SK-N-SH (cell line): Measurements from ENCODE around the gene IGFBP7.

Experiments
- EP300 ChIP-seq, 2 experiments: IDR thresholded peaks; 2 replicates each; pipeline versions ENCODE4 v1.4.0 to v1.6.1; 2012; ENCODE audit warnings: borderline replicate concordance in 1 of 2, low read depth in 1 of 2, low read length in 1 of 2
- TEAD4 ChIP-seq: IDR thresholded peaks from 2 replicates; pipeline ENCODE4 v1.4.0; 2012; ENCODE audit warnings: mild to moderate bottlenecking, borderline replicate concordance; ENCODE audit not compliant: insufficient read depth

DNA sequence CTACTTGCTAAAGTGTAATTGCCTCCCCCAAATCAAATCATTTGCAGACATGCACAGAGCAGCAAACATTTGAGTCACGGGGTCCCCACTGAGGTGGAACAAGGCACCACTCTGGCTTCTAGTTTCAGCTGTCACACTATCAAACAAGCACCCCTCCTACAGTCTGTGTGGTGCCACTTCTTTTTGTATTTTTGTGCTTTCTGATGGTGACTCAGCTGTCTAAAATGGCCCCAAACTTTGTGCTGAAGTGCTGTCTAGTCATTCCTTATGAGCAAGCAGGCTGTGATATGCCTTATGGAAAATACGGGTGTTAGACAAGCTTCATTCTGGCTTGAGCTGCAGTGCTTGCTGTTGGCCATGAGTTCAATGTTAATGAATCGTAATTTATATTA lies 15.4 kb downstream of the IGFBP7 start:
- TF ChIP-seq TEAD4 (no peak), EP300 (IDR thresholded peaks at IDR 0.05; ENCODE audit: borderline replicate concordance in 1 of 2, low read depth in 1 of 2, low read length in 1 of 2) (no peak)
